Endothelial cell of umbilical vein (primary cell): ENCODE results near the gene SFXN3. TPM values are rescaled to one million over a fixed set of nuclear protein-coding genes. Genes with fewer than 3 reads are reported as not detected.

Experiments used
- BruUV-seq: library from RNA; stranded (reverse); fragments of 400-500 nt; replicated peaks from 2 replicates; lab custom pipeline; 2021; lab: Mats Ljungman, UMichigan
- CTCF ChIA-PET: fragments of 300-600, 350-600 bp; sonication (Branson Sonifier 250); formaldehyde crosslinking; loops from one replicate; lab custom pipeline; 2021; ENCODE audit warnings: antibody characterized with exemption, inconsistent platforms; lab: Charles Lee
- POLR2A ChIA-PET: fragments of 300-600, 350-600 bp; sonication (Branson Sonifier 250); formaldehyde crosslinking; loops from one replicate; lab custom pipeline; 2021; ENCODE audit warnings: antibody characterized with exemption, inconsistent platforms; lab: Charles Lee
- DNase-seq: peaks from one replicate; pipeline ENCODE4 v3.0.0-alpha.2; 2011; ENCODE audit warnings: low read depth, low spot score
- FAIRE-seq: peaks from 2 replicates; lab custom pipeline; 2011; peaks lifted over from hg19 to GRCh38; lab: Jason Lieb, UNC
- H2AFZ ChIP-seq: 2 replicates; pipeline ENCODE4 v1.6.0; 2012; ENCODE audit warnings: low read depth, low read length, control low read depth, inconsistent platforms
- H3K27ac ChIP-seq: 2 replicates; pipeline ENCODE4 v1.5.1; 2011; ENCODE audit warnings: low read depth, mild to moderate bottlenecking, control low read depth, low read length, moderate library complexity; ENCODE audit not compliant: insufficient read depth
- H3K27me3 ChIP-seq, 2 experiments: 2 replicates each; pipeline versions ENCODE4 v1.6.0 to v1.6.1; 2011; ENCODE audit warnings: low read length in 2 of 2, mixed read lengths in 1 of 2; ENCODE audit not compliant: control insufficient read depth in 2 of 2, insufficient read depth in 2 of 2
- H3K36me3 ChIP-seq, 2 experiments: 2 replicates in 1 of 2; 3 replicates in 1 of 2; pipeline ENCODE4 v1.5.1; 2011; ENCODE audit warnings: low read length in 2 of 2, mild to moderate bottlenecking in 1 of 2, moderate library complexity in 1 of 2; ENCODE audit not compliant: control insufficient read depth in 2 of 2, insufficient read depth in 2 of 2; ENCODE audit errors: extremely low read depth in 1 of 2
- H3K4me1 ChIP-seq: 3 replicates; pipeline ENCODE4 v1.5.1; 2011; ENCODE audit warnings: mild to moderate bottlenecking, low read length; ENCODE audit not compliant: control insufficient read depth, insufficient read depth; ENCODE audit errors: extremely low read depth
- H3K4me2 ChIP-seq: 2 replicates; pipeline ENCODE4 v1.6.1; 2011; ENCODE audit warnings: low read length, control low read depth, mixed read lengths; ENCODE audit not compliant: insufficient read depth
- H3K4me3 ChIP-seq, 3 experiments: fragments of 200-600 bp in 1 of 3; sonication (generic), shearing (Covaris generic) in 1 of 3; replicated peaks in 1 of 3; 2 replicates each; pipeline ENCODE4 v1.5.1; 2011 to 2016; ENCODE audit warnings: control low read depth in 3 of 3, low read length in 3 of 3, mild to moderate bottlenecking in 2 of 3, inconsistent platforms in 1 of 3, low read depth in 1 of 3, moderate library complexity in 1 of 3; ENCODE audit not compliant: insufficient read depth in 1 of 3
- H3K79me2 ChIP-seq: 2 replicates; pipeline ENCODE4 v1.6.0; 2012; ENCODE audit warnings: low read length, inconsistent platforms; ENCODE audit not compliant: control insufficient read depth, insufficient read depth
- H3K9ac ChIP-seq: replicated peaks from 2 replicates; pipeline ENCODE3; 2011; ENCODE audit warnings: low read length, control low read depth; ENCODE audit not compliant: insufficient read depth; ENCODE audit errors: extremely low read depth
- H3K9me1 ChIP-seq: replicated peaks from 3 replicates; pipeline ENCODE4 v1.6.0; 2011; ENCODE audit warnings: mild to moderate bottlenecking, low read length; ENCODE audit not compliant: control insufficient read depth, insufficient read depth; ENCODE audit errors: extremely low read depth
- H3K9me3 ChIP-seq: replicated peaks from 2 replicates; pipeline ENCODE4 v1.5.1; 2012; ENCODE audit warnings: low read length, inconsistent platforms; ENCODE audit not compliant: control insufficient read depth, insufficient read depth
- H4K20me1 ChIP-seq: replicated peaks from 2 replicates; pipeline ENCODE3; 2011; ENCODE audit warnings: mild to moderate bottlenecking, low read length; ENCODE audit not compliant: control insufficient read depth, insufficient read depth; ENCODE audit errors: extremely low read depth
- CTCF ChIP-seq, 2 donors: IDR thresholded peaks; 1 replicate in 1 of 2; 2 replicates in 1 of 2; pipeline ENCODE4 v1.5.1; 2011; ENCODE audit warnings: low read length in 2 of 2, mild to moderate bottlenecking in 2 of 2, moderate library complexity in 2 of 2, control low read depth in 1 of 2, inconsistent platforms in 1 of 2, low read depth in 1 of 2; ENCODE audit not compliant: insufficient read depth in 1 of 2; ENCODE audit errors: extremely low read depth in 1 of 2
- EZH2 ChIP-seq: IDR thresholded peaks from 2 replicates; pipeline ENCODE4 v1.6.1; 2012; ENCODE audit warnings: borderline replicate concordance, low read depth, mild to moderate bottlenecking, moderate library complexity, low read length, inconsistent platforms; ENCODE audit not compliant: severe bottlenecking
- FOS ChIP-seq: IDR thresholded peaks from 2 replicates; pipeline ENCODE4 v1.6.1; 2011; ENCODE audit warnings: mild to moderate bottlenecking, low read length, moderate library complexity, borderline replicate concordance; ENCODE audit not compliant: insufficient read depth
- GATA2 ChIP-seq: IDR thresholded peaks from 2 replicates; pipeline ENCODE4 v1.7.0; 2011; ENCODE audit warnings: low read depth, mild to moderate bottlenecking, moderate library complexity, mixed read lengths, low read length; ENCODE audit not compliant: insufficient read length, insufficient read depth
- JUN ChIP-seq: IDR thresholded peaks from 2 replicates; pipeline ENCODE4 v1.6.1; 2011; ENCODE audit warnings: borderline replicate concordance, low read depth; ENCODE audit not compliant: insufficient read length, insufficient read depth
- MYC ChIP-seq: IDR thresholded peaks from one replicate; pipeline ENCODE4 v1.6.1; 2011; ENCODE audit warnings: mild to moderate bottlenecking, low read depth, low read length
- POLR2A ChIP-seq: IDR thresholded peaks from 2 replicates; pipeline ENCODE4 v1.6.1; 2012; ENCODE audit warnings: low read depth, mild to moderate bottlenecking, control low read depth, low read length
- POLR2AphosphoS5 ChIP-seq: IDR thresholded peaks from 2 replicates; pipeline ENCODE4 v1.6.1; 2012; ENCODE audit warnings: low read depth, mild to moderate bottlenecking, control low read depth, low read length, moderate library complexity; ENCODE audit not compliant: insufficient read depth
- dilution Hi-C: fragments of 300-500 bp; cut with MboI; formaldehyde crosslinking; loops from one replicate; pipeline ENCODE4 v1.15.0; 2019; ENCODE audit warnings: low sequenced_read_pairs; ENCODE audit not compliant: extremely low pct_ligation_motif_present
- intact Hi-C: fragments of 100-400 bp; cut with micrococcal nuclease; formaldehyde crosslinking; loops from one replicate; pipeline ENCODE4 v1.10.0; 2022
- polyA plus RNA-seq, 4 experiments: library from polyadenylated mRNA; depleted of rRNA in 3 of 4; stranded (reverse) in 3 of 4; unstranded in 1 of 4; fragments of >200 nt; gene quantifications; 2 replicates each; pipeline versions ENCODE4 v1.2.1 to v1.2.3, GENCODE V29; 2011 to 2012; ENCODE audit warnings: missing spikeins in 1 of 4
- total RNA-seq: library from RNA; stranded (reverse); gene quantifications from 2 replicates; pipeline ENCODE4 v1.2.3, GENCODE V29; 2021
- TF ChIP-seq, protein P1 (sequence below): IDR thresholded peaks from 2 replicates; pipeline ENCODE4 v1.6.1; 2011; ENCODE audit not compliant: insufficient read depth, insufficient read length

SFXN3 gene
- total and polyA plus RNA-seq, 2 donors (not counting 3 experiments of a cell fraction or from before 2014, with no cell fraction given) = 83.1 to 117 TPM

DNA sequence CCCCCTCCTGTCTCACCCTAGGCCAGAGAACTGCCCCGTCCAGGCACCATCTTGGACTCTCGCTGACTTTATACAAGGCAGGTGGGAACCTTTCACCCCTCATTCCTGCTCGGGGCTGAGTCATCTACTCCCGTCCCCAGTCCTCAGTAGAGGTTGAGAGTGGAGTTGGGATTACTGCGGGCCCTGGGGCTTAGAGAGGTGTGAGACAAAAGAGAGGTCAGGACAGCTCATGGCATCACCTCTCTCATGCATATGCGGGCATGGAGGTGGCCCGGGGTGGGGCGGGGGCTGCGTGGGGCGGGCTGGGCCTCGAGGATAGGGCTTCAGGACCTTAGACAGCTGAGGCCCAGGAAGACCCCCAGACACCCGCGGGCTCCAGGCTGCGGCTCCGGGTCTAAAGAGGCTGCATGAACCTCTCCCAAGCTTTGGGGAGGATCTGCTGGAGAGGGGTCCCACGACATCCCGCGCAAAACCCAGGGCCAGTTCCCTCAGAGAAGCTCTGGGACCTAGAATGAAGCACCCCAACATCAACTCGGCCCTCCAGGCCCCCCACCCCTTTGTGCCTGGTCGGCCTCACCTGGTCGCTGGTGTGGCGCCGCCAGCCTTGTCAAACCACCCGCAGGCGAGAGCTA is 422 bp upstream of the SFXN3 start:
- Histone ChIP-seq H2AFZ (peak overlapping the region; percentile 80), H3K9me3 (no peaks in the 10 kb centered on the region), H3K27me3 (peaks cover 0 to 9% of the 10 kb centered on the region in 2 experiments), H3K4me1 (peaks cover 16% of the 10 kb centered on the region), H3K36me3 (peaks cover 6 to 7% of the 10 kb centered on the region in 2 experiments), H3K79me2 (peaks cover 11% of the 10 kb centered on the region), H3K4me3 (peak overlapping the region in 2 of 3 experiments; percentile 71 to 77), H3K9me1 (no peaks in the 10 kb centered on the region), H3K27ac (no peak overlapping the region), H3K4me2 (peak overlapping the region; percentile 66), H3K9ac (no peak overlapping the region), H4K20me1 (no peaks in the 10 kb centered on the region)
- no peak for DNase-seq
- TF ChIP-seq, protein P1, sequence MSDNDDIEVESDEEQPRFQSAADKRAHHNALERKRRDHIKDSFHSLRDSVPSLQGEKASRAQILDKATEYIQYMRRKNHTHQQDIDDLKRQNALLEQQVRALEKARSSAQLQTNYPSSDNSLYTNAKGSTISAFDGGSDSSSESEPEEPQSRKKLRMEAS = no peak
- no peak for TF ChIP-seq POLR2AphosphoS5
- no peak for TF ChIP-seq EZH2
- TF ChIP-seq JUN = no peak
- TF ChIP-seq FOS = no peak
- TF ChIP-seq MYC = no peak
- TF ChIP-seq POLR2A = no peak
- no peak for TF ChIP-seq GATA2
- TF ChIP-seq CTCF (IDR thresholded peaks at IDR 0.05; ENCODE audit: extremely low read depth in 1 of 2, insufficient read depth in 1 of 2, low read depth in 1 of 2, low read length in 2 of 2) = no peak
- FAIRE-seq = no peak
- intact Hi-C loops (loop anchor here (5.0 kb wide), 1 partner anchor 37 kb away; no protein-coding TSS in a partner anchor), dilution Hi-C loops (no loop called here)
- CTCF ChIA-PET = interaction anchor here (1.0 to 6.3 kb wide), 9 partner anchors 10 to 142 kb away, joined by 3 to 74 read pairs (median 13); no protein-coding TSS in a partner anchor
- no TSS peak for BruUV-seq
- POLR2A ChIA-PET = interaction anchor here (1.2 kb wide), 1 partner anchor 12 kb away, joined by 3 read pairs; no protein-coding TSS in a partner anchor
